SJCRH30 (cell line): ENCODE data around the gene PPP1R3G. TPM values are rescaled to one million over a fixed set of nuclear protein-coding genes. Genes with fewer than 3 reads are reported as not detected.

Source experiments
- DNase-seq, 2 experiments: peaks; one replicate each; pipeline ENCODE4 v3.0.0-alpha.2; 2015 to 2020
- H3K27ac ChIP-seq: fragments of 250-450 bp; sonication (Bioruptor Pico); 2 replicates; pipeline ENCODE4 v1.5.1; 2020; ENCODE audit warnings: mild to moderate bottlenecking, moderate library complexity
- H3K27me3 ChIP-seq: fragments of 250-450 bp; sonication (Bioruptor Pico); 2 replicates; pipeline ENCODE4 v1.5.1; 2020; ENCODE audit warnings: mild to moderate bottlenecking, moderate library complexity
- H3K36me3 ChIP-seq: fragments of 250-450 bp; sonication (Bioruptor Pico); 2 replicates; pipeline ENCODE4 v1.5.1; 2020; ENCODE audit warnings: mild to moderate bottlenecking, moderate library complexity
- H3K4me1 ChIP-seq: fragments of 250-450 bp; sonication (Bioruptor Pico); 2 replicates; pipeline ENCODE4 v1.5.1; 2020; ENCODE audit warnings: mild to moderate bottlenecking, moderate library complexity
- H3K4me3 ChIP-seq: fragments of 250-450 bp; sonication (Bioruptor Pico); 2 replicates; pipeline ENCODE4 v1.5.1; 2020; ENCODE audit warnings: mild to moderate bottlenecking, moderate library complexity
- H3K9me3 ChIP-seq: fragments of 250-450 bp; sonication (Bioruptor Pico); replicated peaks from 2 replicates; pipeline ENCODE4 v1.5.1; 2020; ENCODE audit warnings: mild to moderate bottlenecking, moderate library complexity
- total RNA-seq: library from RNA; depleted of rRNA; stranded (reverse); fragments of >200 nt; shearing (Covaris generic); gene quantifications from 2 replicates; pipeline ENCODE4 v1.2.3, GENCODE V29; 2014; rRNA removed

The PPP1R3G gene
- total RNA-seq, 1 experiment from 2014 or later: 0.71 TPM

DNA sequence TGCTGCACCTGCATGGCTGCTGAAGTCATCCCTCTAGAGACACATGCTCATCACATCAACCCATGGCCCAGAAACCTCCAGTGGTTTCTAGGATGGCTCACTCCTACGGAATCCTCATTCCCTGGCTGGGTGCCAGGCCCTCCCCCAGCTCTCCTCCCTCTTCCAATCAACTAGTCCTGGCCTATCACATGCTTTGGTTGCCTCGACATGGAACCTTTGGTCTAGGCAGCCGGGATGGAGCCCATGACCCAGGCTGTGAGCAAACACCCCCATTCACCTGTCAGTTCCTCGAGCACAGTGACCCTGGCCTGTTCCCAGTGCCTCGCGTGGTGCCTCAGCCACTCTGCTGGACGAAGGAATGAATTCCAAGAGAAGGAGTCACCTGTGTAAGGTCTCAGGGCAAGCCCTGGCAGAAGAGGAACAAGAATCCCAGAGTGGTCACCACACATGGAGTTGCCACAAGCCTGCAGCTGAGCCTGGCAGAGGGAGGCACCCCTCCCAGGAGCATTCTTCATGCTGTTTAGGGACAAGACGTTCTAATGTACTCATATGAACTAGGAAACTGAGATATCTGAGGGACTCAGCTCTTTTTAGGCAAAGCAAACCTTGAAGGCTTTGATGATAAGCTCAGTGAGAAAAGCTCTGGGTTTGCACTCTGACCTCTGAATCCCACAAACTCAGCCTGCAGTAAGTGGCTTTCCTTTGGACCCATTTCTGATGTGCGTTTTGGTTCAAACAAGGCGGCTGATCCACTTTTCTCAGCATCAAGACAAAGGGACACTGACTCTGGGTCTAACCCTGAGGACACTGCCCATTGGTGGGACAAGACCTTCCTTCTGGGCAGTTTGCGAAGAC is 40.2 kb downstream of the PPP1R3G start:
- no peaks in the 10 kb centered on the region for H3K27me3 ChIP-seq
- peak; percentile 12 to 29 for DNase-seq
- H3K27ac ChIP-seq: no peak overlapping the region
- peaks cover 22% of the 10 kb centered on the region for H3K4me1 ChIP-seq
- no peaks in the 10 kb centered on the region for H3K36me3 ChIP-seq
- no peak overlapping the region for H3K4me3 ChIP-seq
- no peaks in the 10 kb centered on the region for H3K9me3 ChIP-seq

- no peaks in the 10 kb centered on the region for H3K36me3 ChIP-seq
- DNase-seq: no peak
- H3K9me3 ChIP-seq: no peaks in the 10 kb centered on the region
- no peak overlapping the region for H3K27ac ChIP-seq
- H3K4me3 ChIP-seq: no peak overlapping the region
- peaks cover 22% of the 10 kb centered on the region for H3K4me1 ChIP-seq
- no peaks in the 10 kb centered on the region for H3K27me3 ChIP-seq
These were observed 41.1 kb downstream of the PPP1R3G start for GRCh38 chr6:5126214-5126613.

DNA sequence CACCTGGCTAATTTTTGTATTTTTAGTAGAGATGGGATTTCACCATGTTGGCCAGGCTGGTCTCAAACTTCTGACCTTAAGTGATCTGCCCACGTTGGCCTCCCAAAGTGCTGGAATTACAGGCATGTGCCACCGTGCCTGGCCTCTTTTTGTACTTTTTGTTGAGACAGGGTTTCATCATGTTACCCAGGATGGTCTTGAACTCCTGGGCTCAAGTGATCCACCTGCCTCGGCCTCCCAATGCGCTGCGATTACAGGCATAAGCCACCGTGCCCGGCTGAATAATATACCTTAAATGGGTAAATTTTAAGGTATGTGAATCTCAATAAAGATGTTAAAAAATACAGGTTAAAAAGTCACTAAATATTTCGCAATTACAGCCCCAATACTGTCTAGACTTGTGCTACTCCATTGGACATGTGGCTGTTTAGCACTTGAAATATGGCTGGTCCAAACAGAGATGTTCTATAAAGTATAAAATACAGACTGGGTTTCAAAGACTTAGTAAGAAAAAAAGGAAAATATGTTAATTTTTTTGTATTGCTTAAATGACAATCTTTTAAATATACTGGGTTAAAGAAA is 42.1 kb downstream of the PPP1R3G start:
- DNase-seq: no peak
- Histone ChIP-seq H3K4me3 (no peak overlapping the region), H3K9me3 (no peaks in the 10 kb centered on the region), H3K36me3 (no peaks in the 10 kb centered on the region), H3K27ac (no peak overlapping the region), H3K27me3 (no peaks in the 10 kb centered on the region), H3K4me1 (peaks cover 22% of the 10 kb centered on the region)

DNA sequence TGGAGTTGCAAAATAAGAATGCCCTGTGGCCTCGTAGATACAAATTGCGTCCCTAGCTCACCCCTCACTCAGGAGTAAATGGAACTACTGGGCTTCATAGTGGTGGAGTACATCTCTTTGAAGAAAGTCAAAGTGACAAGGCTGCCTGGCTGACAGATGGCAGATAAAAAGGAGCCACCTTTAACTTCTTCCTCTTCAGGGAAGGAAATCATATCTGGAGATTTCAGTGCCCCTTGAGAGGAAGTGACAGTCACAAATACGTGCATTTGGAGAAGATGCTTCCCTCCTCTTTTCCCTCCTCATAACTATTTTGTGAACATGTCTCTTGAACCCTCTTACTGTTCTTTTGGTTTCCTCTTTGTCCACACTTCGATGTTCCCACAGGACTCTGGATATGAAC is 43.2 kb downstream of the PPP1R3G start:
- DNase-seq: no peak
- Histone ChIP-seq H3K4me1 (peaks cover 16% of the 10 kb centered on the region), H3K9me3 (no peaks in the 10 kb centered on the region)

GRCh38 chr6:5130135-5130866 is 45.2 kb downstream of the PPP1R3G start:
- no peak overlapping the region for H3K27ac ChIP-seq
- no peaks in the 10 kb centered on the region for H3K27me3 ChIP-seq
- H3K4me1 ChIP-seq: peaks cover 6% of the 10 kb centered on the region; the same call in 1 of the 2 replicates
- H3K4me3 ChIP-seq: no peak overlapping the region
- no peaks in the 10 kb centered on the region for H3K36me3 ChIP-seq
- DNase-seq: no peak
- H3K9me3 ChIP-seq: no peaks in the 10 kb centered on the region

More for the DNA sequence above, 43.2 kb downstream of the PPP1R3G start:
- Histone ChIP-seq H3K4me3 (no peak overlapping the region), H3K36me3 (no peaks in the 10 kb centered on the region), H3K27me3 (no peaks in the 10 kb centered on the region), H3K27ac (no peak overlapping the region)

DNA sequence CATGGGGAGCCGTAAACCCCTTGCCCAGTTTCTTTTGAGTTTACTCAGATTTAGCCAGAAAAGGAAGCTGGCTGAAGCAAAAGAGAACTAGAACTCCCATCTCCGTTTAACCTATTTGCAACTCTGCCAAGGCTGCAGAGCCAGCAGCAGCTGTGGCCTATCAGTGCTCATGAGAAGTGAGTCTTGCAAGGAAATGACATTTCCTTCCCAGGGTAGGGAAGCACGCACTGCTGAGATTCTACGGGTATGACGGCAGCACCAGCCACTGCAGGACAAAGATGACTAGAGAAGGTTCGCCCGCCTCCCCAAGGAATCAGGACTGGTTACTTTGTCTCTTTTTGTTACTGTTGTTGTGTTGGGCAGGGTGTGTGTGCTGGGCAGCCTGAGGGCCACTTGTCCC is 47.6 kb downstream of the PPP1R3G start:
- H3K4me1 ChIP-seq: no peaks in the 10 kb centered on the region
- no peaks in the 10 kb centered on the region for H3K36me3 ChIP-seq
- no peak overlapping the region for H3K4me3 ChIP-seq
- no peak overlapping the region for H3K27ac ChIP-seq
- no peak for DNase-seq
- no peaks in the 10 kb centered on the region for H3K27me3 ChIP-seq
- no peaks in the 10 kb centered on the region for H3K9me3 ChIP-seq

GRCh38 chr6:5133943-5134342 is 48.8 kb downstream of the PPP1R3G start:
- H3K27ac ChIP-seq: no peak overlapping the region
- no peaks in the 10 kb centered on the region for H3K27me3 ChIP-seq
- no peaks in the 10 kb centered on the region for H3K4me1 ChIP-seq
- DNase-seq: no peak
- H3K36me3 ChIP-seq: no peaks in the 10 kb centered on the region
- H3K9me3 ChIP-seq: no peaks in the 10 kb centered on the region
- H3K4me3 ChIP-seq: no peak overlapping the region

DNA sequence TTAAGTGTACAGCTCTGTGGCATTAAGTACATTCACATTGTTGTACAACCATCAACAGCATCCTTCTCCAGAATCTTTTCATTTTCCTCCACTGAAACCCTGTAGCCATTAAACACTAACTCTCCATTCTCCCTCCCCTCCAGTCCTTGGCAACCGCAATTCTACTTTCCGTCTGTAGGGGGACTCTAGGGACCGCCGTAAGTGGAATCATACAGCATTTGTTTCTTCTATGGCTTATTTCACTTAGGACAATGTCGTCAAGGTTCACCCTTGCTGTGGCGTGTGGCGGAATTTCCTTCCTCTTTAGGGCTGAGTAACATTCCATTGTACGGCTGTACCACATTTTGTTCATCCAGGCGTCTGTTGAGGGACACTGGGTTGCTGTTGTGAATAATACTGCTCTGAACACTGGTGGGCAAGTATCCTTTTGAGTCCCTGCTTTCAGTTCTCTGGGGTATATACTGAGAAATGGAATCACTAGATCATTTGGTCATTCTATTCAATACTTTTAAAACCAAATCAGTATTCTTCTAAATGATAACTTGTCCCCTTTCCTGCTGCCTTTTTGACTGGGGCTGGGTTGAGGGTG is 50.7 kb downstream of the PPP1R3G start:
- DNase-seq: peak; percentile 18 to 39
- Histone ChIP-seq H3K4me3 (no peak overlapping the region), H3K9me3 (no peaks in the 10 kb centered on the region), H3K27ac (no peak overlapping the region), H3K27me3 (no peaks in the 10 kb centered on the region), H3K4me1 (no peaks in the 10 kb centered on the region), H3K36me3 (no peaks in the 10 kb centered on the region)

GRCh38 chr6:5136851-5137250 is 51.7 kb downstream of the PPP1R3G start:
- H3K4me3 ChIP-seq: no peak overlapping the region
- no peaks in the 10 kb centered on the region for H3K4me1 ChIP-seq
- H3K36me3 ChIP-seq: no peaks in the 10 kb centered on the region
- no peak overlapping the region for H3K27ac ChIP-seq
- no peak for DNase-seq
- no peaks in the 10 kb centered on the region for H3K9me3 ChIP-seq
- H3K27me3 ChIP-seq: no peaks in the 10 kb centered on the region

Other genes with a start within 250 kb of the PPP1R3G start
- gene RPP40, start 81.3 kb upstream of the PPP1R3G start, total RNA-seq: 24.7 and 30.6 TPM in 2 replicates
- gene LYRM4, start 175.6 kb downstream of the PPP1R3G start, total RNA-seq: 36.5 and 37.3 TPM in 2 replicates
- 10.5 and 12.9 TPM in 2 replicates for gene FARS2, start 176.2 kb downstream of the PPP1R3G start, total RNA-seq